HEK293 (cell line): ENCODE results near the gene HTR3B.
A peak's percentile ranks its signal among the peaks of the same experiment; 100 is the strongest.

Experiments used
- CTCF ChIA-PET: fragments of 350-600 bp; formaldehyde crosslinking; extraction: SDS; loops from one replicate; lab custom pipeline; 2021; ENCODE audit warnings: antibody characterized with exemption; lab: Yijun Ruan, JAX
- POLR2A ChIA-PET: fragments of 300-600 bp; formaldehyde crosslinking; extraction: SDS; loops from one replicate; lab custom pipeline; 2020; ENCODE audit warnings: antibody characterized with exemption, inconsistent platforms; lab: Yijun Ruan, JAX
- H3K27ac ChIP-seq: fragments of 200-500 bp; sonication (Bioruptor generic); 2 replicates; pipeline ENCODE4 v1.5.1; 2014; ENCODE audit warnings: low read depth, low read length, control low read depth, inconsistent platforms; ENCODE audit errors: extremely low read depth
- H3K36me3 ChIP-seq, 2 experiments: fragments of 200-500 bp in 1 of 2; sonication (Bioruptor generic) in 1 of 2; 1 replicate in 1 of 2; 2 replicates in 1 of 2; pipeline ENCODE4 v1.5.1; 2014 to 2017; ENCODE audit warnings: inconsistent platforms in 2 of 2, low read length in 2 of 2; ENCODE audit not compliant: control insufficient read depth in 2 of 2, insufficient read depth in 1 of 2
- H3K4me1 ChIP-seq: fragments of 200-500 bp; sonication (Bioruptor generic); 2 replicates; pipeline ENCODE4 v1.5.1; 2014; ENCODE audit warnings: mild to moderate bottlenecking, low read length, inconsistent platforms; ENCODE audit not compliant: control insufficient read depth, insufficient read depth
- H3K4me3 ChIP-seq: 2 replicates; pipeline ENCODE4 v1.5.1; 2011; ENCODE audit warnings: low read depth, mild to moderate bottlenecking, control low read depth, low read length, moderate library complexity
- H3K9me3 ChIP-seq: fragments of 200-500 bp; sonication (Bioruptor generic); 2 replicates; pipeline ENCODE4 v1.5.1; 2014; ENCODE audit warnings: low read depth, low read length, inconsistent platforms; ENCODE audit not compliant: control insufficient read depth, insufficient read depth
- GFI1B ChIP-seq: fragments of 450-650 bp; formaldehyde crosslinking; IDR thresholded peaks from 2 replicates; pipeline ENCODE4 v1.5.1; 2016; ENCODE audit warnings: missing biosample characterization, missing genetic modification characterization
- GLIS2 ChIP-seq: fragments of 450-650 bp; formaldehyde crosslinking; IDR thresholded peaks from 2 replicates; pipeline ENCODE4 v1.5.1; 2016; ENCODE audit warnings: missing biosample characterization, missing genetic modification characterization
- IKZF3 ChIP-seq: fragments of 450-650 bp; IDR thresholded peaks from 2 replicates; pipeline ENCODE4 v1.5.0; 2018; ENCODE audit warnings: missing biosample characterization, mild to moderate bottlenecking, missing genetic modification characterization, moderate library complexity
- SALL2 ChIP-seq: fragments of 450-650 bp; formaldehyde crosslinking; IDR thresholded peaks from 2 replicates; pipeline ENCODE4 v1.5.0; 2017; ENCODE audit warnings: missing biosample characterization, mild to moderate bottlenecking, missing genetic modification characterization, borderline replicate concordance
- YY1 ChIP-seq: fragments of 450-650 bp; formaldehyde crosslinking; IDR thresholded peaks from 2 replicates; pipeline ENCODE4 v1.5.1; 2018; ENCODE audit warnings: missing biosample characterization, missing genetic modification characterization
- ZBTB17 ChIP-seq: fragments of 450-650 bp; formaldehyde crosslinking; IDR thresholded peaks from 2 replicates; pipeline ENCODE4 v1.5.1; 2016; ENCODE audit warnings: missing biosample characterization, missing genetic modification characterization
- ZFP3 ChIP-seq: fragments of 450-650 bp; formaldehyde crosslinking; IDR thresholded peaks from 2 replicates; pipeline ENCODE4 v1.5.1; 2016; ENCODE audit warnings: low read depth, missing biosample characterization, missing genetic modification characterization
- ZNF19 ChIP-seq: fragments of 450-650 bp; formaldehyde crosslinking; IDR thresholded peaks from 2 replicates; pipeline ENCODE4; 2016; ENCODE audit warnings: missing biosample characterization, missing genetic modification characterization, low read depth
- ZNF223 ChIP-seq: fragments of 450-650 bp; formaldehyde crosslinking; IDR thresholded peaks from 2 replicates; pipeline ENCODE4 v1.5.1; 2016; ENCODE audit warnings: missing biosample characterization, missing genetic modification characterization
- ZNF350 ChIP-seq: fragments of 450-650 bp; formaldehyde crosslinking; IDR thresholded peaks from 2 replicates; pipeline ENCODE4 v1.5.0; 2017; ENCODE audit warnings: missing biosample characterization, mild to moderate bottlenecking, missing genetic modification characterization
- ZNF48 ChIP-seq: fragments of 450-650 bp; formaldehyde crosslinking; IDR thresholded peaks from 2 replicates; pipeline ENCODE4 v1.5.1; 2016; ENCODE audit warnings: missing biosample characterization, missing genetic modification characterization
- ZNF549 ChIP-seq: fragments of 450-650 bp; IDR thresholded peaks from 2 replicates; pipeline ENCODE4 v1.5.1; 2018; ENCODE audit warnings: missing biosample characterization, missing genetic modification characterization, mild to moderate bottlenecking, inconsistent platforms, moderate library complexity
- ZSCAN16 ChIP-seq: fragments of 450-650 bp; formaldehyde crosslinking; IDR thresholded peaks from 2 replicates; pipeline ENCODE4 v1.5.1; 2016; ENCODE audit warnings: missing biosample characterization, missing genetic modification characterization
- TF ChIP-seq, protein P1 (sequence below): fragments of 450-650 bp; formaldehyde crosslinking; IDR thresholded peaks from 2 replicates; pipeline ENCODE4 v1.5.1; 2017; ENCODE audit warnings: missing biosample characterization, missing genetic modification characterization
- TF ChIP-seq, protein P2 (sequence below): fragments of 450-650 bp; formaldehyde crosslinking; IDR thresholded peaks from 2 replicates; pipeline ENCODE4 v1.5.1; 2016; ENCODE audit warnings: missing biosample characterization, missing genetic modification characterization
- TF ChIP-seq, protein P3 (sequence below): fragments of 450-650 bp; formaldehyde crosslinking; IDR thresholded peaks from 2 replicates; pipeline ENCODE4 v1.5.1; 2016; ENCODE audit warnings: missing biosample characterization, missing genetic modification characterization
- TF ChIP-seq, protein P4 (sequence below): fragments of 450-650 bp; formaldehyde crosslinking; IDR thresholded peaks from 2 replicates; pipeline ENCODE4 v1.5.1; 2016; ENCODE audit warnings: missing biosample characterization, missing genetic modification characterization, low read depth
- TF ChIP-seq, protein P5 (sequence below): fragments of 450-650 bp; formaldehyde crosslinking; IDR thresholded peaks from 2 replicates; pipeline ENCODE4 v1.5.1; 2017; ENCODE audit warnings: missing biosample characterization, missing genetic modification characterization
- TF ChIP-seq, protein P6 (sequence below): fragments of 450-650 bp; formaldehyde crosslinking; IDR thresholded peaks from 2 replicates; pipeline ENCODE4 v1.5.1; 2016; ENCODE audit warnings: missing biosample characterization, missing genetic modification characterization

HTR3B gene

DNA sequence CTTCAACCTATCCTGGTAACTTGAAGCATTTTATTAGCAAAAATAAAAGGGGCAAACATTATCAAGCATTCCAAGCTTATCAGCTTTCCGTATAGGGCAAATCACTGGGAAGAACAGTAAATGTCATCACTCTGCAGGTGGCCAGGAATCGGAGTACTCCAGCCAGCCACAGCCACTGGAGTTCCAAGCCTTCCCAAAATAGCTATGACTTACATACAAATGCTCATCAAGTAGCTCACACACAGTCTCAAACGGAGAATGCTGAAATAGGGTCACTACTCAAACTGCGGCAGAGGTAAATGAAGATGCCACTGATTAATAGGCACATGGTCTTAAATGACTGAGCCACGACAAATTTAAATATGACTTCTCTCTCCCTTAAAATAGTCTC lies 31.4 kb upstream of the HTR3B start (continued):
- TF ChIP-seq, protein P1, sequence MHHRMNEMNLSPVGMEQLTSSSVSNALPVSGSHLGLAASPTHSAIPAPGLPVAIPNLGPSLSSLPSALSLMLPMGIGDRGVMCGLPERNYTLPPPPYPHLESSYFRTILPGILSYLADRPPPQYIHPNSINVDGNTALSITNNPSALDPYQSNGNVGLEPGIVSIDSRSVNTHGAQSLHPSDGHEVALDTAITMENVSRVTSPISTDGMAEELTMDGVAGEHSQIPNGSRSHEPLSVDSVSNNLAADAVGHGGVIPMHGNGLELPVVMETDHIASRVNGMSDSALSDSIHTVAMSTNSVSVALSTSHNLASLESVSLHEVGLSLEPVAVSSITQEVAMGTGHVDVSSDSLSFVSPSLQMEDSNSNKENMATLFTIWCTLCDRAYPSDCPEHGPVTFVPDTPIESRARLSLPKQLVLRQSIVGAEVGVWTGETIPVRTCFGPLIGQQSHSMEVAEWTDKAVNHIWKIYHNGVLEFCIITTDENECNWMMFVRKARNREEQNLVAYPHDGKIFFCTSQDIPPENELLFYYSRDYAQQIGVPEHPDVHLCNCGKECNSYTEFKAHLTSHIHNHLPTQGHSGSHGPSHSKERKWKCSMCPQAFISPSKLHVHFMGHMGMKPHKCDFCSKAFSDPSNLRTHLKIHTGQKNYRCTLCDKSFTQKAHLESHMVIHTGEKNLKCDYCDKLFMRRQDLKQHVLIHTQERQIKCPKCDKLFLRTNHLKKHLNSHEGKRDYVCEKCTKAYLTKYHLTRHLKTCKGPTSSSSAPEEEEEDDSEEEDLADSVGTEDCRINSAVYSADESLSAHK (tag by site-specific recombination): 0 out of 2 replicates have a peak, but pooled peaks have one; percentile 40
- TF ChIP-seq ZBTB17 (tag by site-specific recombination) (peak; percentile 54), IKZF3 (0 out of 2 replicates have a peak, but pooled peaks have one; percentile 51), ZNF223 (tag by site-specific recombination) (no peak), GFI1B (0 out of 2 replicates have a peak, but pooled peaks have one; percentile 26), ZNF19 (tag by site-specific recombination) (no peak)
- TF ChIP-seq, protein P2, sequence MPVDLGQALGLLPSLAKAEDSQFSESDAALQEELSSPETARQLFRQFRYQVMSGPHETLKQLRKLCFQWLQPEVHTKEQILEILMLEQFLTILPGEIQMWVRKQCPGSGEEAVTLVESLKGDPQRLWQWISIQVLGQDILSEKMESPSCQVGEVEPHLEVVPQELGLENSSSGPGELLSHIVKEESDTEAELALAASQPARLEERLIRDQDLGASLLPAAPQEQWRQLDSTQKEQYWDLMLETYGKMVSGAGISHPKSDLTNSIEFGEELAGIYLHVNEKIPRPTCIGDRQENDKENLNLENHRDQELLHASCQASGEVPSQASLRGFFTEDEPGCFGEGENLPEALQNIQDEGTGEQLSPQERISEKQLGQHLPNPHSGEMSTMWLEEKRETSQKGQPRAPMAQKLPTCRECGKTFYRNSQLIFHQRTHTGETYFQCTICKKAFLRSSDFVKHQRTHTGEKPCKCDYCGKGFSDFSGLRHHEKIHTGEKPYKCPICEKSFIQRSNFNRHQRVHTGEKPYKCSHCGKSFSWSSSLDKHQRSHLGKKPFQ (tag by site-specific recombination): no peak
- TF ChIP-seq, protein P3, sequence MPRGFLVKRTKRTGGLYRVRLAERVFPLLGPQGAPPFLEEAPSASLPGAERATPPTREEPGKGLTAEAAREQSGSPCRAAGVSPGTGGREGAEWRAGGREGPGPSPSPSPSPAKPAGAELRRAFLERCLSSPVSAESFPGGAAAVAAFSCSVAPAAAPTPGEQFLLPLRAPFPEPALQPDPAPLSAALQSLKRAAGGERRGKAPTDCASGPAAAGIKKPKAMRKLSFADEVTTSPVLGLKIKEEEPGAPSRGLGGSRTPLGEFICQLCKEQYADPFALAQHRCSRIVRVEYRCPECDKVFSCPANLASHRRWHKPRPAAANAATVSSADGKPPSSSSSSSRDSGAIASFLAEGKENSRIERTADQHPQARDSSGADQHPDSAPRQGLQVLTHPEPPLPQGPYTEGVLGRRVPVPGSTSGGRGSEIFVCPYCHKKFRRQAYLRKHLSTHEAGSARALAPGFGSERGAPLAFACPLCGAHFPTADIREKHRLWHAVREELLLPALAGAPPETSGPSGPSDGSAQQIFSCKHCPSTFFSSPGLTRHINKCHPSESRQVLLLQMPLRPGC (tag by site-specific recombination): no peak
- TF ChIP-seq, all 188 proteins: peak for 18

DNA sequence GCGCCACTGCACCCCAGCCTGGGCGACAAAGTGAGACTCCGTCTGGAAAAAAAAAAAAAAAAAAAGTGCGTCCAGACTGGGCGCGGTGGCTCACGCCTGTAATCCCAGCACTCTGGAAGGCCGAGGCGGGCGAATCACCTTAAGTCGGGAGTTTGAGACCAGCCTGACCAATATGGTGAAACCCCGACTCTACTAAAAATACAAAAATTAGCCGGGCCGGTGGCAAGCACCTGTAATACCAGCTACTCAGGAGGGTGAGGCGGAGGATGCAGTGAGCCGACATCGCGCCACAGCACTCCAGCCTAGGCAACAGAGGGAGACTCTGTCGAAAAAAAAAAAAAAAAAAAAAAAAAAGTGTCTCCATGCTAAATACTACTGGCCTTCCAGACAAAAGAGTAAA lies 30.5 kb upstream of the HTR3B start:
- TF ChIP-seq GLIS2 (tag by site-specific recombination) (no peak), ZNF350 (tag by site-specific recombination) (no peak), SALL2 (no peak), ZNF48 (tag by site-specific recombination) (no peak), ZNF549 (tag by site-specific recombination) (no peak), ZSCAN16 (tag by site-specific recombination) (no peak), ZFP3 (no peak), YY1 (tag by site-specific recombination) (no peak)
- TF ChIP-seq, protein P4, sequence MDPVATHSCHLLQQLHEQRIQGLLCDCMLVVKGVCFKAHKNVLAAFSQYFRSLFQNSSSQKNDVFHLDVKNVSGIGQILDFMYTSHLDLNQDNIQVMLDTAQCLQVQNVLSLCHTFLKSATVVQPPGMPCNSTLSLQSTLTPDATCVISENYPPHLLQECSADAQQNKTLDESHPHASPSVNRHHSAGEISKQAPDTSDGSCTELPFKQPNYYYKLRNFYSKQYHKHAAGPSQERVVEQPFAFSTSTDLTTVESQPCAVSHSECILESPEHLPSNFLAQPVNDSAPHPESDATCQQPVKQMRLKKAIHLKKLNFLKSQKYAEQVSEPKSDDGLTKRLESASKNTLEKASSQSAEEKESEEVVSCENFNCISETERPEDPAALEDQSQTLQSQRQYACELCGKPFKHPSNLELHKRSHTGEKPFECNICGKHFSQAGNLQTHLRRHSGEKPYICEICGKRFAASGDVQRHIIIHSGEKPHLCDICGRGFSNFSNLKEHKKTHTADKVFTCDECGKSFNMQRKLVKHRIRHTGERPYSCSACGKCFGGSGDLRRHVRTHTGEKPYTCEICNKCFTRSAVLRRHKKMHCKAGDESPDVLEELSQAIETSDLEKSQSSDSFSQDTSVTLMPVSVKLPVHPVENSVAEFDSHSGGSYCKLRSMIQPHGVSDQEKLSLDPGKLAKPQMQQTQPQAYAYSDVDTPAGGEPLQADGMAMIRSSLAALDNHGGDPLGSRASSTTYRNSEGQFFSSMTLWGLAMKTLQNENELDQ: no peak
- TF ChIP-seq, protein P5, sequence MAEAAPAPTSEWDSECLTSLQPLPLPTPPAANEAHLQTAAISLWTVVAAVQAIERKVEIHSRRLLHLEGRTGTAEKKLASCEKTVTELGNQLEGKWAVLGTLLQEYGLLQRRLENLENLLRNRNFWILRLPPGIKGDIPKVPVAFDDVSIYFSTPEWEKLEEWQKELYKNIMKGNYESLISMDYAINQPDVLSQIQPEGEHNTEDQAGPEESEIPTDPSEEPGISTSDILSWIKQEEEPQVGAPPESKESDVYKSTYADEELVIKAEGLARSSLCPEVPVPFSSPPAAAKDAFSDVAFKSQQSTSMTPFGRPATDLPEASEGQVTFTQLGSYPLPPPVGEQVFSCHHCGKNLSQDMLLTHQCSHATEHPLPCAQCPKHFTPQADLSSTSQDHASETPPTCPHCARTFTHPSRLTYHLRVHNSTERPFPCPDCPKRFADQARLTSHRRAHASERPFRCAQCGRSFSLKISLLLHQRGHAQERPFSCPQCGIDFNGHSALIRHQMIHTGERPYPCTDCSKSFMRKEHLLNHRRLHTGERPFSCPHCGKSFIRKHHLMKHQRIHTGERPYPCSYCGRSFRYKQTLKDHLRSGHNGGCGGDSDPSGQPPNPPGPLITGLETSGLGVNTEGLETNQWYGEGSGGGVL: no peak
- TF ChIP-seq, protein P6, sequence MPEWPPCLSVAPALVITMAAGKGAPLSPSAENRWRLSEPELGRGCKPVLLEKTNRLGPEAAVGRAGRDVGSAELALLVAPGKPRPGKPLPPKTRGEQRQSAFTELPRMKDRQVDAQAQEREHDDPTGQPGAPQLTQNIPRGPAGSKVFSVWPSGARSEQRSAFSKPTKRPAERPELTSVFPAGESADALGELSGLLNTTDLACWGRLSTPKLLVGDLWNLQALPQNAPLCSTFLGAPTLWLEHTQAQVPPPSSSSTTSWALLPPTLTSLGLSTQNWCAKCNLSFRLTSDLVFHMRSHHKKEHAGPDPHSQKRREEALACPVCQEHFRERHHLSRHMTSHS: no peak
- TF ChIP-seq, all 188 proteins: peak for 0
- H3K36me3 ChIP-seq: peaks cover 0 to 30% of the 10 kb centered on the region in 2 experiments; a peak in 2 of 3 replicates
- POLR2A ChIA-PET: interaction anchor here (0.6 to 1.6 kb wide), 5 partner anchors 10 to 479 kb away, joined by 3 to 8 read pairs (median 4); no protein-coding TSS in a partner anchor
- H3K4me1 ChIP-seq: no peaks in the 10 kb centered on the region
- CTCF ChIA-PET: interaction anchor here (1.2 to 4.8 kb wide), 3 partner anchors 22 to 388 kb away, joined by 3 to 28 read pairs (median 7); no protein-coding TSS in a partner anchor
- no peak overlapping the region for H3K27ac ChIP-seq
- no peak overlapping the region for H3K4me3 ChIP-seq
- H3K9me3 ChIP-seq: no peaks in the 10 kb centered on the region
